MG63 (cell line): ENCODE data around the gene LENG1. TPM values are rescaled to one million over a fixed set of nuclear protein-coding genes. Genes with fewer than 3 reads are reported as not detected.
"Not testable (repeated sequence)": the region's sequence is repeated elsewhere in the genome, so short reads cannot be mapped to it uniquely, and the experiment has no call there.

Source experiments
- DNase-seq: peaks from one replicate; pipeline ENCODE4 v3.0.0-alpha.2; 2020
- H3K27me3 ChIP-seq: fragments of 250-450 bp; sonication (Bioruptor Pico); 2 replicates; pipeline ENCODE4 v1.5.1; 2020; ENCODE audit warnings: mild to moderate bottlenecking, moderate library complexity
- H3K36me3 ChIP-seq: fragments of 250-450 bp; sonication (Bioruptor Pico); 2 replicates; pipeline ENCODE4 v1.5.1; 2020; ENCODE audit warnings: mild to moderate bottlenecking, moderate library complexity
- H3K4me3 ChIP-seq: fragments of 250-450 bp; sonication (Bioruptor Pico); 2 replicates; pipeline ENCODE4 v1.5.1; 2020; ENCODE audit warnings: mild to moderate bottlenecking, moderate library complexity
- H3K9me3 ChIP-seq: fragments of 250-450 bp; sonication (Bioruptor Pico); 2 replicates; pipeline ENCODE4 v1.5.1; 2020; ENCODE audit warnings: mild to moderate bottlenecking, moderate library complexity
- total RNA-seq: library from RNA; depleted of rRNA; stranded (reverse); fragments of >200 nt; shearing (Covaris generic); gene quantifications from 2 replicates; pipeline ENCODE4 v1.2.3, GENCODE V29; 2014; ENCODE audit warnings: low replicate concordance

The LENG1 gene
- total RNA-seq, 1 experiment from 2014 or later, result 18.2 TPM

DNA sequence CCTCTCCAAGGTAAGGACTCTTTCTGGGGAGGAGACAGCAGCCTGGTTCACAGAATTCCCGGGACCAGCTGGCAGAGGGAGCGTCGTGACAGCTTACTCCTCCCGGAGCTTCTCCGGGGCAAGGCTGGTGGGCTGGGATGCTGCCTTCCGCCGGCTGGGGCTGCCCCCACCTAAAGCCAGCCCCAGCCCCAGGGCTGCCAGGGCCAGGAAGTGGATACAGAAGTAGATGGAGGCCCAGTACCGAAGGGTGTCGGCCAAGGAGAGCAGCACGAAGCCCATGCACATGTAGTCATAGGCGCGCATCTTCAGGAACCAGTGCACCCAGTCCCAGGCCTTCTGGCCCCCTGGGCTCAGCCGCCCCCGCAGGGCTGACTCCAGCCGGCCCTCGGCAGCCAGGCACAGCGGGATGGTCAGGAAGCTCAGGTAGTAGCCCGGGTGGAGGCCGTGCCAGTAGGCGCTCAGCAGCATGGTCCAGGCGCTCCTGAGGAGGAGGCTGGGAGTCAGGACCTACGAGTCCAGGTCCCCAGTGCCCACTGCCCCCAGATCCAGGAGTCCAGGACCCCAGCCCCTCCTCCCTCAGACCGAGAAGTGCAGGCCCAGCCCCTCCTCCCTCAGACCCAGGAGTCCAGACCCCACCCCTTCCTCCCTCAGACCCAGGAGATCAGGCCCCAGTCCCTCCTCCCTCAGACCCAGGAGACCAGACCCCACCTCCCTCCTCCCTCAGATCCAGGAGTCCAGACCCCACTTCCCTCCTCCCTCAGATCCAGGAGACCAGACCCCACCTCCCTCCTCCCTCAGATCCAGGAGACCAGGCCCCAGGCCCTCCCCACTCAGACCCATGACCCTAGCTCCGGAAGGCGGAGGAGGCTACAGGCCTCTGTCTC, 14.7 kb upstream of the LENG1 start:
- no peak overlapping the region for H3K4me3 ChIP-seq
- no peak for DNase-seq
- peaks cover 18% of the 10 kb centered on the region for H3K36me3 ChIP-seq

DNA sequence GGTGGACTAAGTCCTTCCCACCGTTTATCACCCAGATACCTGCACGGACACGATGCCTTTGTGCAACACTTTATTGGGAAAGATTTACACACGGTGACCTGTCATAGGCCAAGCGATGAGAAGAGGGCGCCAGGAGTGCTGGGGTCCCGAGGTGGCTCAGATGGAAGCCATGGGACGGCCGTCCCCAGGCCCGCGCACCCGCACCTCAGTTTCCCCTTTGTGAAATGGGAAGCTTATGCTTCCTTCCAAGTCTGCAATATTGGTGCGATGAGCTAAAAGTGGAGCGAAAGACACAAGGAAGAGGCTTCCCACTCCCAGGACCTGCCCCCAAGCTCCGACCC, 13.8 kb upstream of the LENG1 start:
- no peak for DNase-seq
- Histone ChIP-seq H3K4me3 (no peak overlapping the region), H3K36me3 (peaks cover 11% of the 10 kb centered on the region), H3K9me3 (no peaks in the 10 kb centered on the region), H3K27me3 (no peaks in the 10 kb centered on the region)

More for the DNA sequence above, 14.7 kb upstream of the LENG1 start:
- no peaks in the 10 kb centered on the region for H3K9me3 ChIP-seq
- no peaks in the 10 kb centered on the region for H3K27me3 ChIP-seq

GRCh38 chr19:54172471-54173358, 13.2 kb upstream of the LENG1 start, which contains the start of gene TMC4:
Gene TMC4, minus strand, starts transcription at chr19:54173160. Its CDS starts 43 bp downstream, at chr19:54173117.
- H3K9me3 ChIP-seq, result no peaks in the 10 kb centered on the region
- peaks cover 6% of the 10 kb centered on the region; the same call in 1 of the 2 replicates for H3K36me3 ChIP-seq
- no peak for DNase-seq
- no peaks in the 10 kb centered on the region for H3K27me3 ChIP-seq
- no peak within 1 kb of the TSS for H3K4me3 ChIP-seq

GRCh38 chr19:54171736-54172431, 12.4 kb upstream of the LENG1 start:
- H3K27me3 ChIP-seq, H3K4me3 ChIP-seq, H3K9me3 ChIP-seq, DNase-seq, H3K36me3 ChIP-seq: not testable (repeated sequence)

DNA sequence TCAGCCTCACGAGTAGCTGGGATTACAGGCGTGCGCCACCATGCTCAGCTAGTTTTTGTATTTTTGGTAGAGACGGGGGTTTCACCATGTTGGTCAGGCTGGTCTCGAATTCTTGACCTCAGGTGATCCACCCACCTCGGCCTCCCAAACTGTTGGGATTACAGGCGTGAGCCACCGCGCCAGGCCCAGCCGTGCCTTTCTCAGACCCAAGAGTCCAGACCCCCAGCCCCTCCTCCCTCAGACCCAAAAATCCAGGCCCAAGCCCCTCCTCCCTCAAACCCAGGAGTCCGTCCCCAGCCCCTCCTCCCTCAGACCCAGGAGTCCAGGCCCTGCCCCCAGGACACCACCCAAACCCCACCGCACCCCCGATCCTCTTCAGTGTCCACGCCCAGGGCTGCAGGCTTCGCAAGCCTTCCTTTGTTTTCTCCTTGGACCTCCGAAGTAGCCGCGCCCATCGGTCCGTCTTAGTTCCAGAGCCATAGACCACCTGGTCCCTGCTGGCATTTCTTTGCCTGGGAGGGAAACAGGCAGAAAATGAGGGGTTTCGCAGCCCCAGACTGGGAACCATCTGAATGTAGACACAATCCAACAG, 9.7 kb upstream of the LENG1 start:
- H3K4me3 ChIP-seq, result no peak overlapping the region
- H3K36me3 ChIP-seq, result no peaks in the 10 kb centered on the region
- peaks cover 5% of the 10 kb centered on the region for H3K27me3 ChIP-seq
- peaks cover 5% of the 10 kb centered on the region; the same call in 1 of the 2 replicates for H3K9me3 ChIP-seq
- DNase-seq, result no peak

- Histone ChIP-seq H3K9me3 (peaks cover 5% of the 10 kb centered on the region; the same call in 1 of the 2 replicates), H3K27me3 (peaks cover 5% of the 10 kb centered on the region), H3K36me3 (no peaks in the 10 kb centered on the region), H3K4me3 (no peak overlapping the region)
- peak; percentile 88 for DNase-seq
Observed at GRCh38 chr19:54168174-54168917, 8.8 kb upstream of the LENG1 start.

GRCh38 chr19:54165222-54165621, 5.7 kb upstream of the LENG1 start:
- H3K4me3 ChIP-seq, result no peak overlapping the region
- H3K27me3 ChIP-seq, result peaks cover 5% of the 10 kb centered on the region
- H3K9me3 ChIP-seq, result peaks cover 5% of the 10 kb centered on the region; the same call in 1 of the 2 replicates
- no peaks in the 10 kb centered on the region for H3K36me3 ChIP-seq
- no peak for DNase-seq

DNA sequence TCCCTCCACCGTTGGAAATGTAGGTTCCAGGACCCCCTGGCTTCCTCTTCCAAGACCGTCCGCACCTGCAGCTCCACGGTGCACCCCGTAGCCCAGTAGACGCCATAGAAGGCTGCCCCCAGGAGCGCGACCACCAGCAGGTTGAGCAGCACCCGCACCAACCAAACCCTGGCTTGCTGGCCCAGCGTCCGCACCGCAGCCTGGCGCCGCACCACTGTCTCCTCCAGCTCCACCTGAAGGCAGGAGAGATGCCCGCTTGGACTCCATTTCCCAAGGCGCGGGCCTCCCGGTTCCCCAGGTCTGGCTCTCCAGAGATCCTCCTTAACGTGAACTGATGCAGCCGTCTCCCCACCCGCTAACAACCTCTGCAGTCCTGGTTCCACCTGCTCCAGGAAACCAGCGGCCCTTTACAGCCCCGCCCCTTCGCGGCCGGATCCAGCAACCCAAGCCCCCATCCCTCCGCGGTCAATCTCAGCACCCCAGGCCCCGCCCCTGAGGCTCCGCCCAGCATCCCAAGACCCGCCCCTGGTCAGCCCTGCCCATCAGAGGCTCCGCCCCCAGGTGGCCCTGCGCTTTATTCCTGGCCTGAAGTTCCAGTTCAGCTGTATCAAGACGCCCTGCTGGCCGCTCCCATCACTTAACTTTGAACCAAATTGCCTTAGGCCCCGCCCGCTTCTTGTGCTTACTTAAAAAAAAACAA, 5.0 kb upstream of the LENG1 start:
- no peak for DNase-seq
- H3K4me3 ChIP-seq, result no peak overlapping the region
- H3K9me3 ChIP-seq, result peaks cover 5% of the 10 kb centered on the region; the same call in 1 of the 2 replicates
- H3K36me3 ChIP-seq, result no peaks in the 10 kb centered on the region
- H3K27me3 ChIP-seq, result peaks cover 5% of the 10 kb centered on the region

GRCh38 chr19:54162884-54163283, 3.4 kb upstream of the LENG1 start:
- Histone ChIP-seq H3K9me3 (peaks cover 5% of the 10 kb centered on the region; the same call in 1 of the 2 replicates), H3K36me3 (peaks cover 12% of the 10 kb centered on the region), H3K27me3 (peaks cover 5% of the 10 kb centered on the region), H3K4me3 (no peak overlapping the region)
- no peak for DNase-seq

DNA sequence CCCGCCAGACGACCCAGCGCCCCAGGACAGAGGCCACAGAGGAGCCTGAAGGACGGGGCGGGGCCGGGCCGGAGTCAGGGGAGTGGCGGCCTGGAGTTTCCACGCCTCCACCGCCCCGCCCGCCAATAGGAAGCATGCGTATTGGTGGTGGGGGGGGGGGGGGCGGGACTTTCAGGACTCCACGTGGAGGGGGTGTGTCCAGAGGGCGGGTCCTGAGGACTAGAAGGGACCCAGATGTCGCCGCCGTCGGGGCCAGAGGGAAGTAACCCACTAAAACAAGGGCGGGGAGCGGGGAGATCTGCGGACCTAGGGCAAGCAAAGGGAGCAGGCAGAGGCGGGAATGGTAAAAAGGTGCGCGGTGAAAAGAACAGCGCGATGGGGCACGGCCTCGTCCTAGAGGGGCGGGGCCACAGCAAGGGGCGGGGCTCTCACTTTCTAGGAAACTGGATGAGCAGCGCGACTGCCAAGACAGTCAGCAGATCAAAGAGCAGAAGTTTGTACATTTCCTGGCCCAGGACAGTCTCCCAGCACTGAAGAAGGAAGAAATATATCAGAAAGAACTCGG, 2.8 kb upstream of the LENG1 start:
- Histone ChIP-seq H3K4me3 (no peak overlapping the region), H3K36me3 (peaks cover 17% of the 10 kb centered on the region), H3K27me3 (peaks cover 5% of the 10 kb centered on the region), H3K9me3 (peaks cover 5% of the 10 kb centered on the region; the same call in 1 of the 2 replicates)
- DNase-seq, result no peak

GRCh38 chr19:54160854-54161253, 1.3 kb upstream of the LENG1 start:
- no peak for DNase-seq
- peaks cover 32% of the 10 kb centered on the region for H3K36me3 ChIP-seq

DNA sequence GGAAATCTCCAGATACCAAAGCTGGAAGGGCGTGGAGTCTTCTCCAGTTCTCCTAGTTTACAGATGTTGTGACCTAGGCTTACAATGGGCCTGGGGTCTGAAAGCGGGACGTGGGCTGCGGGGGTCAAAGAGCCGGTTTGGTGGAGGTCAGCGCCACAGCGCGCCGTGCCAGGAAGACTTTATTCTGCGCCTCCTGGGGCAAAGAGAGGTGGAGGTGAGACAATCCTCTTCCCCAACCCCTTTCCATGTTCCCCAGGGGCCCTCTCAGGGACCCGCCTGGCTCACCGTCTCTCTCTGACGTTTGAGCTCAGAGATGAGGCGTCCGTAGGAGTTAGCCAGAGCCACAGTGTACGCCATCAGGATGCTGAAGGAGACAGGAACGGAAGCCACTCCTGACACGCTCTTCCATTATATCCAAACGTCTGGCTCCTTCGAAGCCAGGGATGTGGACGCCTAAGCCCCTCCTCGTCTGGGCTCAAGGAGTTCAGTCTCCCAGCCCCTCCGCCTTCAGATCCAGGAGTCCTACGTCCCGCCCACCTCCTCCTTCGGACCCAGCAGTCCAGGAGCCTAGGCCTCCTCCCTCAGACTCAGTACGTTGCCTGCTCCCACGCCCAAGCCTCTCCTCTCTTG, 776 bp upstream of the LENG1 start:
- H3K4me3 ChIP-seq, result peak overlapping the region; percentile 83
- no peak for DNase-seq
- H3K27me3 ChIP-seq, result no peaks in the 10 kb centered on the region
- peaks cover 5% of the 10 kb centered on the region; the same call in 1 of the 2 replicates for H3K9me3 ChIP-seq
- H3K36me3 ChIP-seq, result peaks cover 37% of the 10 kb centered on the region

More at GRCh38 chr19:54160854-54161253, 1.3 kb upstream of the LENG1 start:
- Histone ChIP-seq H3K4me3 (peak overlapping the region; percentile 83), H3K9me3 (peaks cover 5% of the 10 kb centered on the region; the same call in 1 of the 2 replicates), H3K27me3 (no peaks in the 10 kb centered on the region)

DNA sequence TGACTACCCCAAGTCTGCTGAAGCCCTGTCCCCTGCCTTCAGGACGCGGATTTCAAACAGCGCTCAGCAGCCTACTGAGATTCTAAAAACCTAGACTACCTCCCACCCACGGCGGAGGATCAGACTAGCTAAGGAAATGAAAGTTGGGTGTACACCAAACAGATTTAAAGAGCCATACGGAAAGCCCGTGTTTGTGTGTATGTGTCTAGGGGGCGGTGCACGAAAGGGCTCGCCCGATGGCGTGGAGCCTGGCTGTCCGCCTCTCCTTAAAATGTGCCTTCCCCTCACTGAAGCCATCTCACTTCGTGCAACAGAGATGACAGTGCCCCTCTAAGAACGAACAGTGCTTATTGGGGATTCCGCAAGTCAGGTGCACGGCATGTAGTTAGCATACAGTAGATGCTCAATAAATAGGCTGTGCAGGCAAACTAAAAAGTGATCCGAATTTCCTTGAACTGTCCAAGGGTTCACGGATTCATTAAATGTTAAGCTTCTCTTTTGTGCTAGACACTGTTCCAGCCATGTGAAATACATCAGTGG, 639 bp downstream of the LENG1 start:
- H3K27me3 ChIP-seq, result no peaks in the 10 kb centered on the region
- DNase-seq, result no peak
- peaks cover 52% of the 10 kb centered on the region for H3K36me3 ChIP-seq
- no peaks in the 10 kb centered on the region for H3K9me3 ChIP-seq
- H3K4me3 ChIP-seq, result peak overlapping the region; percentile 83

- H3K9me3 ChIP-seq, result no peaks in the 10 kb centered on the region
- H3K4me3 ChIP-seq, result no peak overlapping the region
- H3K27me3 ChIP-seq, result no peaks in the 10 kb centered on the region
- peaks cover 71% of the 10 kb centered on the region for H3K36me3 ChIP-seq
- DNase-seq, result no peak
Observed at GRCh38 chr19:54156953-54157352, 2.6 kb downstream of the LENG1 start.
